Endothelial cell of umbilical vein (primary cell): ENCODE results near the gene STRN. TPM values are rescaled to one million over a fixed set of nuclear protein-coding genes. Genes with fewer than 3 reads are reported as not detected.

Source experiments
- BruUV-seq: library from RNA; stranded (reverse); fragments of 400-500 nt; replicated peaks from 2 replicates; lab custom pipeline; 2021; lab: Mats Ljungman, UMichigan
- CTCF ChIA-PET: fragments of 300-600, 350-600 bp; sonication (Branson Sonifier 250); formaldehyde crosslinking; loops from one replicate; lab custom pipeline; 2021; ENCODE audit warnings: antibody characterized with exemption, inconsistent platforms; lab: Charles Lee
- POLR2A ChIA-PET: fragments of 300-600, 350-600 bp; sonication (Branson Sonifier 250); formaldehyde crosslinking; loops from one replicate; lab custom pipeline; 2021; ENCODE audit warnings: antibody characterized with exemption, inconsistent platforms; lab: Charles Lee
- DNase-seq: peaks from one replicate; pipeline ENCODE4 v3.0.0-alpha.2; 2011; ENCODE audit warnings: low read depth, low spot score
- FAIRE-seq: peaks from 2 replicates; lab custom pipeline; 2011; peaks lifted over from hg19 to GRCh38; lab: Jason Lieb, UNC
- H2AFZ ChIP-seq: 2 replicates; pipeline ENCODE4 v1.6.0; 2012; ENCODE audit warnings: low read depth, low read length, control low read depth, inconsistent platforms
- H3K27ac ChIP-seq: 2 replicates; pipeline ENCODE4 v1.5.1; 2011; ENCODE audit warnings: low read depth, mild to moderate bottlenecking, control low read depth, low read length, moderate library complexity; ENCODE audit not compliant: insufficient read depth
- H3K27me3 ChIP-seq, 2 experiments: 2 replicates each; pipeline versions ENCODE4 v1.6.0 to v1.6.1; 2011; ENCODE audit warnings: low read length in 2 of 2, mixed read lengths in 1 of 2; ENCODE audit not compliant: control insufficient read depth in 2 of 2, insufficient read depth in 2 of 2
- H3K36me3 ChIP-seq, 2 experiments: 2 replicates in 1 of 2; 3 replicates in 1 of 2; pipeline ENCODE4 v1.5.1; 2011; ENCODE audit warnings: low read length in 2 of 2, mild to moderate bottlenecking in 1 of 2, moderate library complexity in 1 of 2; ENCODE audit not compliant: control insufficient read depth in 2 of 2, insufficient read depth in 2 of 2; ENCODE audit errors: extremely low read depth in 1 of 2
- H3K4me1 ChIP-seq: 3 replicates; pipeline ENCODE4 v1.5.1; 2011; ENCODE audit warnings: mild to moderate bottlenecking, low read length; ENCODE audit not compliant: control insufficient read depth, insufficient read depth; ENCODE audit errors: extremely low read depth
- H3K4me2 ChIP-seq: 2 replicates; pipeline ENCODE4 v1.6.1; 2011; ENCODE audit warnings: low read length, control low read depth, mixed read lengths; ENCODE audit not compliant: insufficient read depth
- H3K4me3 ChIP-seq, 3 experiments: fragments of 200-600 bp in 1 of 3; sonication (generic), shearing (Covaris generic) in 1 of 3; replicated peaks in 1 of 3; 2 replicates each; pipeline ENCODE4 v1.5.1; 2011 to 2016; ENCODE audit warnings: control low read depth in 3 of 3, low read length in 3 of 3, mild to moderate bottlenecking in 2 of 3, inconsistent platforms in 1 of 3, low read depth in 1 of 3, moderate library complexity in 1 of 3; ENCODE audit not compliant: insufficient read depth in 1 of 3
- H3K79me2 ChIP-seq: 2 replicates; pipeline ENCODE4 v1.6.0; 2012; ENCODE audit warnings: low read length, inconsistent platforms; ENCODE audit not compliant: control insufficient read depth, insufficient read depth
- H3K9ac ChIP-seq: replicated peaks from 2 replicates; pipeline ENCODE3; 2011; ENCODE audit warnings: low read length, control low read depth; ENCODE audit not compliant: insufficient read depth; ENCODE audit errors: extremely low read depth
- H3K9me1 ChIP-seq: replicated peaks from 3 replicates; pipeline ENCODE4 v1.6.0; 2011; ENCODE audit warnings: mild to moderate bottlenecking, low read length; ENCODE audit not compliant: control insufficient read depth, insufficient read depth; ENCODE audit errors: extremely low read depth
- H3K9me3 ChIP-seq: replicated peaks from 2 replicates; pipeline ENCODE4 v1.5.1; 2012; ENCODE audit warnings: low read length, inconsistent platforms; ENCODE audit not compliant: control insufficient read depth, insufficient read depth
- H4K20me1 ChIP-seq: replicated peaks from 2 replicates; pipeline ENCODE3; 2011; ENCODE audit warnings: mild to moderate bottlenecking, low read length; ENCODE audit not compliant: control insufficient read depth, insufficient read depth; ENCODE audit errors: extremely low read depth
- EZH2 ChIP-seq: IDR thresholded peaks from 2 replicates; pipeline ENCODE4 v1.6.1; 2012; ENCODE audit warnings: borderline replicate concordance, low read depth, mild to moderate bottlenecking, moderate library complexity, low read length, inconsistent platforms; ENCODE audit not compliant: severe bottlenecking
- FOS ChIP-seq: IDR thresholded peaks from 2 replicates; pipeline ENCODE4 v1.6.1; 2011; ENCODE audit warnings: mild to moderate bottlenecking, low read length, moderate library complexity, borderline replicate concordance; ENCODE audit not compliant: insufficient read depth
- JUN ChIP-seq: IDR thresholded peaks from 2 replicates; pipeline ENCODE4 v1.6.1; 2011; ENCODE audit warnings: borderline replicate concordance, low read depth; ENCODE audit not compliant: insufficient read length, insufficient read depth
- MYC ChIP-seq: IDR thresholded peaks from one replicate; pipeline ENCODE4 v1.6.1; 2011; ENCODE audit warnings: mild to moderate bottlenecking, low read depth, low read length
- POLR2A ChIP-seq: IDR thresholded peaks from 2 replicates; pipeline ENCODE4 v1.6.1; 2012; ENCODE audit warnings: low read depth, mild to moderate bottlenecking, control low read depth, low read length
- POLR2AphosphoS5 ChIP-seq: IDR thresholded peaks from 2 replicates; pipeline ENCODE4 v1.6.1; 2012; ENCODE audit warnings: low read depth, mild to moderate bottlenecking, control low read depth, low read length, moderate library complexity; ENCODE audit not compliant: insufficient read depth
- dilution Hi-C: fragments of 300-500 bp; cut with MboI; formaldehyde crosslinking; loops from one replicate; pipeline ENCODE4 v1.15.0; 2019; ENCODE audit warnings: low sequenced_read_pairs; ENCODE audit not compliant: extremely low pct_ligation_motif_present
- intact Hi-C: fragments of 100-400 bp; cut with micrococcal nuclease; formaldehyde crosslinking; loops from one replicate; pipeline ENCODE4 v1.10.0; 2022
- polyA plus RNA-seq, 4 experiments: library from polyadenylated mRNA; depleted of rRNA in 3 of 4; stranded (reverse) in 3 of 4; unstranded in 1 of 4; fragments of >200 nt; gene quantifications; 2 replicates each; pipeline versions ENCODE4 v1.2.1 to v1.2.3, GENCODE V29; 2011 to 2012; ENCODE audit warnings: missing spikeins in 1 of 4
- small RNA-seq: library from RNA; depleted of rRNA; stranded (forward); fragments of <200 nt; gene quantifications from one replicate; pipeline ENCODE3, GENCODE V24; 2012; ENCODE audit warnings: low replicate concordance, low read depth; ENCODE audit not compliant: insufficient read depth, insufficient read length
- total RNA-seq: library from RNA; stranded (reverse); gene quantifications from 2 replicates; pipeline ENCODE4 v1.2.3, GENCODE V29; 2021
- TF ChIP-seq, protein P1 (sequence below): IDR thresholded peaks from 2 replicates; pipeline ENCODE4 v1.6.1; 2011; ENCODE audit not compliant: insufficient read depth, insufficient read length
- TF ChIP-seq, protein P2 (sequence below), 2 donors: IDR thresholded peaks; 1 replicate in 1 of 2; 2 replicates in 1 of 2; pipeline ENCODE4 v1.5.1; 2011; ENCODE audit warnings: low read length in 2 of 2, mild to moderate bottlenecking in 2 of 2, moderate library complexity in 2 of 2, control low read depth in 1 of 2, inconsistent platforms in 1 of 2, low read depth in 1 of 2; ENCODE audit not compliant: insufficient read depth in 1 of 2; ENCODE audit errors: extremely low read depth in 1 of 2

The STRN gene
- total and polyA plus RNA-seq, 2 donors (not counting 3 experiments of a cell fraction or from before 2014, with no cell fraction given): 6.7 to 33.4 TPM

- CTCF ChIA-PET: interaction anchor here (0.7 to 5.7 kb wide), 3 partner anchors 12 to 26 kb away, joined by 3 to 45 read pairs (median 4); no protein-coding TSS in a partner anchor
- no peaks in the 10 kb centered on the region for H3K9me1 ChIP-seq
Observed at GRCh38 chr2:36797324-36798070, 168.8 kb downstream of the STRN start.

More at GRCh38 chr2:36797324-36798070, 168.8 kb downstream of the STRN start:
- H3K36me3 ChIP-seq: no peaks in the 10 kb centered on the region
- H3K4me3 ChIP-seq: no peak overlapping the region
- TF ChIP-seq POLR2A (no peak), POLR2AphosphoS5 (no peak), EZH2 (no peak), JUN (no peak), MYC (no peak), FOS (no peak)
- TF ChIP-seq, protein P1, sequence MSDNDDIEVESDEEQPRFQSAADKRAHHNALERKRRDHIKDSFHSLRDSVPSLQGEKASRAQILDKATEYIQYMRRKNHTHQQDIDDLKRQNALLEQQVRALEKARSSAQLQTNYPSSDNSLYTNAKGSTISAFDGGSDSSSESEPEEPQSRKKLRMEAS: no peak
- TF ChIP-seq, protein P2, sequence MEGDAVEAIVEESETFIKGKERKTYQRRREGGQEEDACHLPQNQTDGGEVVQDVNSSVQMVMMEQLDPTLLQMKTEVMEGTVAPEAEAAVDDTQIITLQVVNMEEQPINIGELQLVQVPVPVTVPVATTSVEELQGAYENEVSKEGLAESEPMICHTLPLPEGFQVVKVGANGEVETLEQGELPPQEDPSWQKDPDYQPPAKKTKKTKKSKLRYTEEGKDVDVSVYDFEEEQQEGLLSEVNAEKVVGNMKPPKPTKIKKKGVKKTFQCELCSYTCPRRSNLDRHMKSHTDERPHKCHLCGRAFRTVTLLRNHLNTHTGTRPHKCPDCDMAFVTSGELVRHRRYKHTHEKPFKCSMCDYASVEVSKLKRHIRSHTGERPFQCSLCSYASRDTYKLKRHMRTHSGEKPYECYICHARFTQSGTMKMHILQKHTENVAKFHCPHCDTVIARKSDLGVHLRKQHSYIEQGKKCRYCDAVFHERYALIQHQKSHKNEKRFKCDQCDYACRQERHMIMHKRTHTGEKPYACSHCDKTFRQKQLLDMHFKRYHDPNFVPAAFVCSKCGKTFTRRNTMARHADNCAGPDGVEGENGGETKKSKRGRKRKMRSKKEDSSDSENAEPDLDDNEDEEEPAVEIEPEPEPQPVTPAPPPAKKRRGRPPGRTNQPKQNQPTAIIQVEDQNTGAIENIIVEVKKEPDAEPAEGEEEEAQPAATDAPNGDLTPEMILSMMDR (IDR thresholded peaks at IDR 0.05; ENCODE audit: extremely low read depth in 1 of 2, insufficient read depth in 1 of 2, low read depth in 1 of 2, low read length in 2 of 2): no peak
- no peaks in the 10 kb centered on the region for H4K20me1 ChIP-seq
- H3K9me3 ChIP-seq: no peaks in the 10 kb centered on the region
- FAIRE-seq (peak; percentile 8), DNase-seq (no peak)
- H3K27ac ChIP-seq: no peak overlapping the region
- BruUV-seq: no TSS peak
- no peak overlapping the region for H2AFZ ChIP-seq
- no peak overlapping the region for H3K9ac ChIP-seq
- POLR2A ChIA-PET: no interaction called here
- H3K4me1 ChIP-seq: no peaks in the 10 kb centered on the region
- H3K79me2 ChIP-seq: no peaks in the 10 kb centered on the region
- dilution Hi-C loops (no loop called here), intact Hi-C loops (no loop called here)
- H3K4me2 ChIP-seq: no peak overlapping the region
- H3K27me3 ChIP-seq: peaks cover 17 to 40% of the 10 kb centered on the region in 2 experiments

Small RNAs within 50 kb of the gene (small RNA-seq; reads per million reads assigned to genes)
- not detected for gene RNU6-577P

Other genes with a start within 250 kb of the STRN start
- 19.4 and 22.5 TPM in 2 replicates for gene HEATR5B, start 117.8 kb upstream of the STRN start, total RNA-seq
- gene HEATR5B, start 117.8 kb upstream of the STRN start, polyA plus RNA-seq: 14.0 and 16.1 TPM in 2 replicates
- 10.2 and 12.1 TPM in 2 replicates for gene GPATCH11, start 118.0 kb upstream of the STRN start, total RNA-seq
- gene GPATCH11, start 118.0 kb upstream of the STRN start, polyA plus RNA-seq: 1.4 and 2.1 TPM in 2 replicates
- 39.6 and 41.1 TPM in 2 replicates for gene EIF2AK2, start 190.4 kb upstream of the STRN start, total RNA-seq
- 7.9 and 8.0 TPM in 2 replicates for gene EIF2AK2, start 190.4 kb upstream of the STRN start, polyA plus RNA-seq
- not detected in 2 replicates for gene SULT6B1, start 222.1 kb upstream of the STRN start, total RNA-seq
- not detected in 2 replicates for gene SULT6B1, start 222.1 kb upstream of the STRN start, polyA plus RNA-seq
- 36.3 and 41.5 TPM in 2 replicates for gene CEBPZOS, start 230.0 kb upstream of the STRN start, total RNA-seq
- gene CEBPZOS, start 230.0 kb upstream of the STRN start, polyA plus RNA-seq: 24.8 and 29.1 TPM in 2 replicates